Left kidney (tissue), 2 donors: ENCODE measurements around the gene LAPTM5. TPM values are rescaled to one million over a fixed set of nuclear protein-coding genes. Genes with fewer than 3 reads are reported as not detected.

Experiments used
- DNase-seq: peaks from one replicate; pipeline ENCODE4 v3.0.0-alpha.2; 2013
- polyA plus RNA-seq: library from polyadenylated mRNA; unstranded; fragments of 120-200 nt; gene quantifications from one replicate; pipeline ENCODE4 v1.2.1, GENCODE V29; 2013; ENCODE audit not compliant: insufficient read length

Gene LAPTM5
- polyA plus RNA-seq, 1 donor, result 12.7 TPM

DNA sequence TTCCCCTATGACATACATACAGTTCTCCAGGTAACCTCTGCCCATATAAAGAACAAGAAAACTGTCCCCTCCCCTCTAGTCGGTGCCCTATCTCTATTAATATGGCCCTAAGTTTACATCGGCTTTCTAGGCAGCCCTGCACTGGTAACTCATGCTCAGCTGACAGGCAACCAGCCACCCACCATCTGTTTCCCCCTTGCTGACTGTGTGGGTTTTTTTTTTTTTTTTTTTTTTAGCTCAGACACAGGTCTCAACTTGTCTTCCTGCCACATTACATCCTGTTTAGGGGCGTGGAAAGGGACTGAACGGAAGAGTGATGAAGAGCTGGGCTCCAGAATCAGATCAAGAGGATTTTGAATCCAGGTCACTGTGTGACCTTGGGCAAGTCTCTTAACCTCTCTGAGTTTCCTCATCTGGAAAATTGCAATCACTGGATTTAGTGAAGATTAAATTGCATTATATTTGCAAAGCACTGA lies 14.0 kb downstream of the LAPTM5 start:
- DNase-seq, result no peak

DNA sequence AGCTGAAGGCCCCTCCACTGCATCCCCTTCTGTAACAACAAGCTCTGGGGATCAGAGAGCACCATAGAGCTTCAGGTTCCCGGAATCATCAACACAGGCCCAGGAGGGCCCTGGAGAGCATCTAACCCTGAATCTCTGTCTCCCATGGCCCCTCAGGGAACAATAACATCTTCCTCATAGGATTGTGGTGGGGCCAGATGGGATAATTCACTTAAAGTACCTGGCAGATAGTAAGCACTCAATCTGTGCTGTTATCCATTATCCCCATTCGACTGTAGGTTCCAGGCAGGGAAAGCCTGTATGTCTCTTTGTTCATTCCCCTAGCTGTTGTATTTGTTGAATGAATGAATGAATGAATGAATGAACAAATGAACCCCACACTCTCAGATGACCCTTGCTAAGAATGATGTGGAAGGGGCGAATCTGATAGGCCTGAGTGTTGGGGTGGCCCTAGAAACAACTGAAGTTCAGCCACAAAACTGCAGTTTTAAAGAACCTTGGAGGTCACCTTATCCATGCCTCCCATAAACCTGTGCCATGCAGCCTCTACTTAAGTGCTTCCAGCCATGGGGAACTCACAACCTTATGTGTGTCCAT lies 14.5 kb downstream of the LAPTM5 start:
- no peak for DNase-seq

DNA sequence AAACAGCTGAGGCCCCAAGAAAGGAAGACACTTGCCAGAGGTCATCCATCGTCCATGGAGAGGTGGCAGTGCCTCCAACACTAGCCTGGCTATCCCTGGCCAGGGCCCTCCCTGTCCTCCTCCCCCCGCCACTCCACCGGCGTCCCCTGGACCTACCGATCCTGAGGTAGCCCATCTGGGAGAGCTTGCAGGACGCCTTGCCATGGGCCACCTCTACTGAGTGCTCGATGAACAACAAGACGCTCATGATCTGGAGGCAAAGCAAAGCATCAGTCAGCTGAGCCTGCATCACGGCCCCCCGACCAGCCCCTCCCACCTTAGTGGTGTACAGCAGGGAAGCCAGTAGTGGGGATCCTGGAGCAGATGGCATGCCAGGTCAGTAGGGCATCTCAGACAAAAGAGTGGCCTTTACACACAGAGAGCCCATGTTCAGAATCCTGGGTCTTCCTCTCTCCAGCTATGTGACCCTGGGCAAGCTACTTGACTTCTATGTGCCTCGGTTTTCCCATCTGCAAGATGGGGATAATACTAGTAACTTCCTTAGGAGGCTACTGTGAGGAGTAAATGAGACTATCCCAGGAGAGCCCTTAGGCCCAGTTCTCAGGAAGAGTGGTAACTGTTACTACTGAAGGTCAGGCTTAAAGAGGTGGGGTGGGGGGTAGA lies 15.1 kb downstream of the LAPTM5 start:
- DNase-seq, result no peak

DNA sequence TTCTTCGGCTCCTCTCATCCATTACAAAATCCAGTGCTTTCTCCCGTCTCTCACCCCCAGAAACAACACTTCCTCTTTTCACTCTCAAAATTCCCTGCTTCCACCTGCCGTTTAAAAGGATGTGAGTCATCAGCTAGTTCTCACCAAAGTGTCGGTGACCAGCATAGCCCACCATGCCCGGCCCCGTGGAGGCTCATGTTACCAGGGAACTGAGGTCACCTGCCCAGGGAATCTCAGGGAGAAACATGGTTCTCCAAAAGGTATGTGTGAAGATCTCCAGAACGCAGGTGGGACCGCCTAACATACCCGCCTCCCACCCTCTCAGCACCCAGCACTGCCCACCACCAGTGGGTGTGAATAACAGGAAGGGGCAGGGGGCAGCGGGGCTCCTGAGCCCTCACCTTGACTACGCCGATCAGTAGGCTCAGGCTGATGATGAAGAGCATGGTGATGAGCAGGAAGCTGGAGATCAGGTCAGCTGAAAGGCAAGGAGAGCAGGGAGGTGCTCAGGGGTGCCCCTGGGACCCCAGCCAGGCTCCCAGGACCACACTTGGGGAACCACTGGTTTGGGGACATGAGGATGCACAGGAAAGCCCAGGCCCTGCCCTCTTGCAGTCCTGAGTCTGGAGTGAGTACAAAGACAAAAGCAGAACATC lies 16.2 kb downstream of the LAPTM5 start:
- no peak for DNase-seq

DNA sequence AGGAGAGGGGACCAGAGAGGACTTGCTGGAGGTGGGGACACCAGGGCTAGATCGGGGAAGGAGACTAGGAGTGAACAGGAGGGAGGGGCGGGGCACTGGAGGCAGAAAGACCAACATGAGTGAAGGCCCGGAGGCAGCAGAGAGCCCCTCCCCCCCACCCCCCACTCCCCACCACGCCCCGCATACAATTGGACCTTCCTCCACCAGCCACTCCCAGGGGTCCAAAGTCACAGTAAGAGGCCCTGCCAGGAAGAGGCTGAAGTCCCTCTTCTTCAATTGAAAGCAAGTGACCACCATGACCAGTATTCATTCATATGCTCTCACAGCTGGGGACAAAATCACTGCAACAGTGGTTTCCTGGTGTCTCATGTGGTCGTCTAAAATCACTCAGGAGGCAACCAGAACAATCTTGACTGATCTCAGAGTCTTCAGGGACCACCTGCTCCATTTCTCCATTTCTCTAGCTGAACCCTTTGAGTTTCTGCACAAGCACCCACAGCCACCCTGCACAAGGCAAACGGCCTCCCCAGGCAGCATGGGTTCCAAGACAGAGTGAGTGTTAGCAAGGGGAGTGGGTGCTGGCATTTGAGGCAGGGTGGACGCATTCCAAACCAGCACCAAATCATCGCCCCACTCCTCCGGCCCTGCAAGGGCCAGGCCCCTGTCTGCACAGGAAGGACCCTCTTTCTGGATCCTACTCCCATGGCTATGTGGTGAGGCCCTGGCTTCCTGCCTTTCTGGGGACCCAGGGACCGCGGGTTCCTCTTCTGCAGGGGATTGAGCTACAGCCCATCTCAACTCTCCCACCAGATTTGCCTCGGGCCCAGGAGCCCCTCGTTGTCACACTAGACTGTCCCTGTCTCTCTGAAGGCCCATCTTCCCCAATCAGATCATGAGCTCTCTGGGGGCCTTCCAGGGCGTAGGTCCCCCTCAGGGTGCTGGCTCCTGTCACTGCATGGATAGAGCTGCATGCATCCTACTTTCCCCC lies 17.0 kb downstream of the LAPTM5 start:
- no peak for DNase-seq

DNA sequence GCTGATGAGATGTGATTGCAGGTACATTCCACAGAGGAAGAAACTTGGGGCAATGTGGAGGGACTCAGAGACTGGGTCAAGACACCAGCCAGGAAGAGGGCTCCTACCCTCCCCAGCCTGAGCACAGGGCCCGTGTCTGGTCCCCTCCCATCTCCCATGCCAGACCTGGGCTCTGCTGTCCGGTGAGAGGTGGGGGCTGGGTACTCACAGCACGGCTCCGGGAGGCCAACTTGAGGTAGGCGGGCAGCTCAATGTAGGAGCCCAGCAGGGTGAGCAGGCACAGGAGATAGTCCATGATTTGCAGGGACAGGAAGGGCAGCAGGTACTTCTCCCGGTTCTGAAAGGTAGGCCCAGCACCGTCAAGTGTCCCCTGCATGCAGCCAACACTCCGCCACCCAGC lies 18.0 kb downstream of the LAPTM5 start:
- DNase-seq, result no peak

DNA sequence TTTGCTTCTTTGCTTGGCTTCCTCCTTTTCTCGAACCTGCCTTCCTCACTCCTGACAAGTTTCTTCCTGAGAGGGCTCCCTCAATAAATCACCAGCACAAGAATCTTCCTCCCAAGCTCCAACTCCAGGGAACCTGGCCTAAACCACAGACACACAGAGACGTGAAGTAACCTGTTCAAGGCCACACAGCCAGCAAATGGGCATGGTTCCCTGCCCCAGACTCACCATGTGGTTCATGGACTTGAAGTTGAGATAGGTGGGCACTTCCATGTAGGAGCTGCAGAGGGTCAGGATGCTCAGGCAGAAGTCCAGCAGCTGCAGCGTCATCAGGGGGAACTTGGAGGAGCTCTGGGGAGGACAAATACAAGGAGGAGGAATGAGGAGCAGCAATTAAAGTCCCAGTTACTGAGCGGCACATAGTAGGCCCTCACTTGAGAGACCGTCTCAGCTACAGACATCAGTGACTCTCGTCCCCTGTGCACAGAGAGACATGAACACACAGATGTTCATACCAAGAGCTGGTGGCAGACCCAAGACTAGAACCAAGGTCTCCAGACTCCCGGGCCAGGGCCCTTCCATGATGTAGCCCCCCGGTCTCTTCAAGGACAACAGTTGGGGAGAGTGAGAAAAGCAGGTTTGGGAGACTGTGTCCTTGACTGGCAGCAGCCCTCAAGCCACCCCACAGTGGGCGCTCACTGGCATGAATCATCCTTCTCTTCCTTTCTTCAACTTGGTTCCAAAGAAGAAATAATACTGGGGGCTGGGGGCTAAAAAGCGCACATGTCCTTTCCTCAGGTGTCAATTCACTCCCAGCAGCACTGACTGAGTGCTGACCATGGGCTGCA lies 18.6 kb downstream of the LAPTM5 start:
- no peak for DNase-seq

DNA sequence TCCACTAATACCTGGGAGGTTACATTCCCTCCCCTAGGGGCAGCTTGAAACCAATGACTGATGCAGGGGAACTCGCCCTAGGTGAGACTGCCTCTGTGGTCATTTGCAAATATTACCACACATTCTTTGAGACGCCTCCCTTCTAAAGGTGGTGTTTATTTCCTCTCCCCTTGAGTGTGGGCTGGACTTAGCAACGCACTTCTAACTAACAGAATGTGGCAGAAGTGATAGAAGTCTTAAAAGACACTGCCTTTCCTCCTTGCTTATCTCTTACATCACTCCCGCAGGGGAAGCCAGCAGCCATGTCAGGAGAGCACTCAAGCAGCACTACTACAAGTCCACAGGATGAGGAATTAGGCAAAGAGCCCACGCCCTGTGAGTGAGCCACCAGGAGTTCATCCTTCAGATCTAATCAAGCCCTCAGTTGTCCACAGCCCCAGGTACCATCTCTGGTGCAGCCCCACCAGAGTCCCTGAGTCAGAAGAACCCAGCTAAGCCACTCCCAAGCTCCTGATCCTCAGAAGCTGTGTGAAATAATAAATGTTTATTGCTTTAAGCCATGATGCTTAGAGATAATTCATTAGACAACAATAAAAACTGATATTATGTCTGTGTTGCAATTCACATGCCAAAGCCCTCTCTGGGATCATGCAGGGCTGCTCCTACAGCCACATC lies 19.4 kb downstream of the LAPTM5 start:
- no peak for DNase-seq

DNA sequence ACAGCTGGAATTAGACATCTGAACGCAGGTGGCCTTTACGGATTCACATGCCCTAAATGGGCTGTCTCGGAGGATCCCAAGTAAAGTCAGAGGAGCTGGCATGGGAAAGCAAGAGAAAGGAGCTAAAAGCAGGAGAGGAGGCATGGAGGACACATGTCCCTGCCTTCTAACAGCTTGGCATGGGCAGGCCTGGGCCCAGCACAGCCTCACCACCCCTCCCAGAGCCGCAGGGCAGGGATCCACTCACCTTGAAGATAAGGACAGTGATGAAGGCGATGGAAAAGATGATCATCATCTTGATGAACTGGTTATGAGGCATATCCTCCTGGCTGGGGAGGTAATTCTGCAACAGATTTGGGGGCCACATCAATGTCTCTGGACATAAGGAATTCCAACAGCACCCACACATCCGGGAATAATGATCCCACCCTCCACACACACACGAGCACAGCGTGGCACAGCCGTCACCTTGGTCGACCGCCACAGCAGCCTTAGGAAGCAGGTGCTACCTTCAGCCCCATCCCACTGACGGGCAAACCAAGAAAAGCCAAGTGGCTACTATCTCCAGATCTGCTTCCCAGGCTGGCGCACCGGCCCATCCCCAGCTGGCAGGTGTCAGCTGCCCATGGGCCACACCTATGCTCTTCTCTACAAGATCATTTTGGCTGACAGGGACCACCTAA lies 20.1 kb downstream of the LAPTM5 start:
- no peak for DNase-seq

DNA sequence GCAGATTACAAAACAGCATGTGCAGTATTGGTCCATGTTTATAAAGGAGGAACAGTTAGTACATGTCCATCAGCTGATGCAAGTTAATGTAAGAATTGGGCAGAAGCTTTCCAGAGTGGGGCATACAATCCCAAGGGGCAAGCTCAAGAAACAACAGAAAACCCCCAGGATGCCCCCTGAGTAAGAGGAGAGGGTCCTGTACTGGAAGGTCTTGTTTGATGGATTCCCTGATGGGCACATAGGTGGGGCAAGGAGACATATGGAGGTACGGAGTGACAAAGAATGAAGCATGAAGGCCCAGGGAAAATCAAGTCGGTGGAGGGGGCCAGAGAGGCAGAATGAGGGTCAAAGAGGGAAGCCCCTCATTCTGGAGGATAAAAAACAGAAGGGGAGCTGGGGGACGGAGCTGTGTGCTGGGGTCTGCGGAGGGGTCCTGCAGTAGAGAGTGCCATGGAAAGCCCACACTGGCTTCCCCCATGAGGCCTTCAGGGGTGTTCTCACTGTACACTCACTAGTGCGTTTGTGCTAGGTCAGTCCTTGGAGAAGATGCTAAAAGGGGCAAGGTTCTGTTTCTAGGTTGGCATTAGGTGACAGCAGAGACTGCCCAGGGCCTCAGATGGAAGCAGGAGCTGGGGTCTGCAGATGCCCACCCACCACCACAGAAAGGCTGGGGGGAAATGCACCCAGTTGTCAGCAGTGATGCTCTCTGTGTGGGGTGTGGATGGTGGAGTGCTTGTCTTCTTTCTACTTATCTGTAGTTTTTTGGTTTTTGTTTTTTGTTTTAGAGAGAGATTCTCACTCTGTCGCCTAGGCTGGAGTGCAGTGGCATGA lies 21.7 kb downstream of the LAPTM5 start:
- DNase-seq, result no peak

DNA sequence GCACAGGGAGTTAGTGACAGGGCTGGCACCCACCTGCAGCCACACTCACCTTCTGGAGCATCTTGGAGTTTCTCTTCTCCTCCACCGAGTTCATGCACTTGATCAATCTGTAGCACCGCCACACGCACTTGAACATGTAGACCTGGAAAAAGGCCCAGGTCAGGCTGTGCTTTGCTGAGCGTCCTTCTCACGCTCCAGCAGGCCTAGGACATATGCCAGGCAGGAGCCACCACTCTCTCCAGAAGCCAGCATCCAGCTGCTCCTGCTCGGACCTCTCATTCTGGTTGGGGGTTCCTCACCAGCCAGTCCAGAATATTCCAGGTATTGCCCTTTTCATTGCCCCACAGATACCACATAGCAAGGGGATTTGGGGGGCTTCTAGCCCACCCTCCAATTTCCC lies 22.4 kb downstream of the LAPTM5 start:
- no peak for DNase-seq

DNA sequence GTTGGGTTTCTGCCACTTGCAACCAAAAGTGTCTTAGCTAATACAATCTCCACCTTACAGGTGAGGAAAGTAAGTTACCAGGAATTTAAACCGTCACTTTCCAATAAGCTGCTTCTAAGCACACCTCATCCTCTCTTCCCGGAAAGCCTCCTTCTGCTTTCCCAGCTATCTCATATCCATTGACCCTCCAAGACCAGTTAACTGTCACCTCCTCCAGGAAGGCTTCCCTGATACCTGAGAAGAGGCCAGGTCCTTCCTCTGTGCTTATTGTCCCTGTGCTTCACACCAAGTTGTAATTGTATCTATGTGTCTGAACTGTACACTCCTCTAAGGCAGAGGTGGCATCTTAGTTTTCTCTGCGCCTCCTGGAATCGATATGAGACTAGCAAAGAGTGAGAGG lies 23.0 kb downstream of the LAPTM5 start:
- DNase-seq, result no peak

DNA sequence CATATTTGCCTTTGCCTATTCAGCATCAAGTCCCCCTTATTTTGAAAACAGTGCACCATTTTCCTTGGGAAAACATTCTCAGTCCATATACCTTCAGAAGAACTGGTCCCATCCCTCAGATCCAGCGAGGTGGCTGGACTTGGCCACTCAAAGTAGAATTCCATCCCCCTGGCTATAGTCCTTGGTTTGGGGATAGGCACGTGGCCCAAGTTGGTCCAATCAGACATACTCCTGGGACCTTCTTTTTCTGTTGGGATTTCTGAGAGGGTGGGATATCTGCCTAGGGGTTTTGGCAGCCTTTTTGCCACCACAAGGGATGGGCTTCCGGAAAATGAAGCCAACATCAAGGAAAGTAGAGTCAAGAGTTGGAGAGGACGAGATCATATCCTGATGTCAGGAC lies 23.5 kb downstream of the LAPTM5 start:
- no peak for DNase-seq

DNA sequence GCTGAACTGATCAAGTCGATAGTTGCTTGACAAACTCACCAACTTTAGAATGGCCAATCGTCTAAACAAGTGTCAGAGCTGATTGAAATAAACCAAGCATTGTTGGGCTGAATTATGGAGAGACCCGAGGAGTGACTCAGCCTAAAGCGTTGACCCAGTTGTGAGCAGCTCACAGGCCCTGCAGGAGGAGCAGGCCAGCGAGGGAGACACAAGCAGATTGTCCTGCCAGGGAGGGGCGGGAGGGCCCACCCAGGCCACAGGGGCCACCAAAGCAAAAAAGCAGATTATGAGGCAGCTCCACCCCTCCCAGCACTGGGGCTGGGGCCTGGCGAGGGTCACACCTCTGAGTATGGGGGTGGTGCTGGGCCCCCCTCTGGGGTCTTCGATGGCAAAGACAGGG lies 24.1 kb downstream of the LAPTM5 start:
- DNase-seq, result no peak

DNA sequence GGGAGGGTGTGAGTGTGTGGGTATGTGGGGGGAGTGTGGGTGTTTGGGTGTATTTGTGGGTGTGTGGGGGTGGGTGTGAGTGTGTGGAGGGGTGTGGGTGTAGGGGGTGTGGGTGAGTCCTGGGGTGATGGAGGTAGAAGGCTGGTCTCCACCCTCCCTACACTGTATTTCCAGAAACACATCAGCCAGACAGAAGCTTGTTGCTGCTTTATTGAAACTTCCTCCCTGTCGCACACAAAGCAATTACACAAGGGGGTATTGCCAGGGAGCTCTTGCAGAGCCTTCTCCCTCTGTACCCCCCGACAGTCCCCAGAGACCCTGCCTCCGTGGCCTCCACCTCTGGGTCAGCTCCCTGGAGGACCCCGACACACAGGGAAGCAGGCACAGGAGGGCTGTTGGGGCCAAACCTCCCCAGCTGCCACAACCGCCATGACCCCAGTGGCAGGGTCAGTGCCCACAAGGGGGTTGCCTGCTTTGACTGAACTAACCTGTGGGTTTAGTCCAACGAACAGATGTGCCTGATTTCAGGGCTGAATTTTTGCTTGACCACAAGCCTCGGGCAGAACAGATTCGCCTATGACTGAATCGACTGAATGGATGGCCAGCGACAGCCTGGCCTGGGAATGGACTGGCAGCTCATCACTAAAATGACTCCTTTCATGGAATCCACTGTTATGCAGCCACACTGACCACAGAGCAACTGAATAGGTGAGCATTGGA lies 25.1 kb downstream of the LAPTM5 start:
- no peak for DNase-seq

DNA sequence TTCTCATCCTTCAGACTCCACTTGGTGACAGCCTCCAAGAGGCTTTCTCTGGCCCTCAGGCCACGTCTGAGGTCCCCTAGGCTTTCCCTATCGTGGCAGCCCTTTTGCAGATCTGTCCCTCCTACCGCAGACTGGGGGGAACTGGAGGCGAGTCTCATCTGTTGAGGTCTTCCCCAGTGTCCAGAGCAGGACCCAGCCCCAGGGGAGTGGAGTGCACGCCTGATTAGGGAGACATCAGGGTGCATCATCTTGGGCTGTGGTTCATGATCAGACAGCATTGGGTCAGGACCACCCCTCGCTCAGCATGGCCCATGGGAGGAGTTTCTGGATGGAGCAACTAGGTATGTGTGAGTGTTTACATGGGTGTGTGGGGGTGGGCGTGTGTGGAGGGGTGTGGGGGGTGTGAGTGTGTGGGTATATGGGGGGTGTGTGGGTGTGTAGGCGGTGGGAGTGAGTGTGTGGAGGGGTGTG lies 25.7 kb downstream of the LAPTM5 start:
- no peak for DNase-seq

DNA sequence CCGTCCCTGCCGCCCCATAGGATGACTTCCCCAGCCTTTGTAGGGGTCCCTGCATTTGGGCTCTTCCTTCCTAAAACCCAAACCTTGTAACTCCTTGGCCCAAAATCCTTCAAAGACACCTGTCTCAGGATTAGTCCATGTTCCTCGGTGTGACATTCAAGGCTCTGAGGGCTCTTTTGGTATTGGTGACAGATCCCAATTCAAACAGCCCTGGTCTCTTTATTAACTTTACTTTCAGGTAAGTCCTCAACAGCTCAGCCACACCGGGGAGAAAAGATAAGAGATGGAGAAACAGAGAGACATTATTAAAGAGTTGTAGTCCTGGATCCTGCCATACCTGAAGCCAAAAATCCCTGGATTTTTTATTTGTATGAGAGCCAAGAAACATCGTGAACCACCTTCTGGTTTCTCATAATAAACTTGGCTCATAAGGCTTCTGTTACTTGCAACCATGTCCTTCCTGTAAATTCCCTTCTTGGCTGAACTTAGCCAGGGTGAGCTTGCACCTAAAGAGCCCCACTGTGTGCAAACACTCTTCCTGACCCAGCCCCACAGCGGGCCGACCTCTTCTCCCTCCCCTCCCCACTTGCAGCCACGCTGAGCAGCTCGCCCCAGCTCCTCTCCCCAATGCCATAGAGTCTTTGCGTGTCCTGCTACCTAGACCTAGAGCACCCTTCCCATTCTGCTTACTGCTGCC lies 26.3 kb downstream of the LAPTM5 start:
- no peak for DNase-seq
